GM19467 (cell line): ENCODE data around the gene PLK5.
"Not testable (repeated sequence)": the region's sequence is repeated elsewhere in the genome, so short reads cannot be mapped to it uniquely, and the experiment has no call there.

Experiments
- ATAC-seq: cut with Tn5 transposase; IDR thresholded peaks from one replicate; pipeline ENCODE4 v1.9.1; 2021; ENCODE audit warnings: mild to moderate bottlenecking, moderate library complexity; ENCODE audit not compliant: unreplicated experiment

Gene PLK5

GRCh38 chr19:1524972-1525325, 1.1 kb downstream of the PLK5 start:
- no peak for ATAC-seq

GRCh38 chr19:1525343-1525742, 1.5 kb downstream of the PLK5 start:
- ATAC-seq = no peak

GRCh38 chr19:1526066-1526778, 2.3 kb downstream of the PLK5 start:
- ATAC-seq = no peak

- no peak for ATAC-seq
These were observed 3.2 kb downstream of the PLK5 start for GRCh38 chr19:1526979-1527649.

- no peak for ATAC-seq
These were observed 3.9 kb downstream of the PLK5 start for GRCh38 chr19:1527650-1528309.

GRCh38 chr19:1528596-1529429, 4.9 kb downstream of the PLK5 start:
- no peak for ATAC-seq

- no peak for ATAC-seq
These were observed 5.5 kb downstream of the PLK5 start for GRCh38 chr19:1529430-1529816.

- ATAC-seq = not testable (repeated sequence)
These were observed 7.0 kb downstream of the PLK5 start for GRCh38 chr19:1530856-1531255.

- no peak for ATAC-seq
These were observed 7.7 kb downstream of the PLK5 start for GRCh38 chr19:1531587-1531986.

- ATAC-seq = no peak
These were observed 8.1 kb downstream of the PLK5 start for GRCh38 chr19:1532003-1532402.

- ATAC-seq = no peak
These were observed 9.8 kb downstream of the PLK5 start for GRCh38 chr19:1533510-1534150.

GRCh38 chr19:1534972-1535371, 11.1 kb downstream of the PLK5 start:
- no peak for ATAC-seq

- ATAC-seq = not testable (repeated sequence)
These were observed 11.8 kb downstream of the PLK5 start for GRCh38 chr19:1535699-1536098.

- no peak for ATAC-seq
These were observed 15.1 kb downstream of the PLK5 start for GRCh38 chr19:1538978-1539377.

- ATAC-seq = not testable (repeated sequence)
These were observed 15.9 kb downstream of the PLK5 start for GRCh38 chr19:1539749-1540148.

GRCh38 chr19:1540365-1540925, 16.6 kb downstream of the PLK5 start:
- ATAC-seq = no peak

GRCh38 chr19:1549332-1549945, 25.6 kb downstream of the PLK5 start:
- ATAC-seq = no peak

- ATAC-seq = no peak
These were observed 27.5 kb downstream of the PLK5 start for GRCh38 chr19:1551068-1552040.

GRCh38 chr19:1553415-1553814, 29.5 kb downstream of the PLK5 start:
- no peak for ATAC-seq
